ENCODE data around the gene PRKX.

GRCh38 chrX:3695536-3695935 is 17.9 kb downstream of the PRKX start:
- TF ChIP-seq, protein P1, sequence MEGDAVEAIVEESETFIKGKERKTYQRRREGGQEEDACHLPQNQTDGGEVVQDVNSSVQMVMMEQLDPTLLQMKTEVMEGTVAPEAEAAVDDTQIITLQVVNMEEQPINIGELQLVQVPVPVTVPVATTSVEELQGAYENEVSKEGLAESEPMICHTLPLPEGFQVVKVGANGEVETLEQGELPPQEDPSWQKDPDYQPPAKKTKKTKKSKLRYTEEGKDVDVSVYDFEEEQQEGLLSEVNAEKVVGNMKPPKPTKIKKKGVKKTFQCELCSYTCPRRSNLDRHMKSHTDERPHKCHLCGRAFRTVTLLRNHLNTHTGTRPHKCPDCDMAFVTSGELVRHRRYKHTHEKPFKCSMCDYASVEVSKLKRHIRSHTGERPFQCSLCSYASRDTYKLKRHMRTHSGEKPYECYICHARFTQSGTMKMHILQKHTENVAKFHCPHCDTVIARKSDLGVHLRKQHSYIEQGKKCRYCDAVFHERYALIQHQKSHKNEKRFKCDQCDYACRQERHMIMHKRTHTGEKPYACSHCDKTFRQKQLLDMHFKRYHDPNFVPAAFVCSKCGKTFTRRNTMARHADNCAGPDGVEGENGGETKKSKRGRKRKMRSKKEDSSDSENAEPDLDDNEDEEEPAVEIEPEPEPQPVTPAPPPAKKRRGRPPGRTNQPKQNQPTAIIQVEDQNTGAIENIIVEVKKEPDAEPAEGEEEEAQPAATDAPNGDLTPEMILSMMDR (IDR thresholded peaks at IDR 0.05), result no peak
- TF ChIP-seq POLR2A (IDR thresholded peaks at IDR 0.05), result no peak

Data from transverse colon (tissue), 3 donors.